Stimulated activated CD8-positive, alpha-beta memory T cell treated with anti-CD3 and anti-CD28 coated beads, Interleukin-15, amount 100 ng/mL, for 24 hours (primary cell): ENCODE measurements around the gene TRIM26.
"Not testable (repeated sequence)": the region's sequence is repeated elsewhere in the genome, so short reads cannot be mapped to it uniquely, and the experiment has no call there.

Experiments used
- DNase-seq: peaks from one replicate; pipeline ENCODE4 v3.0.0-alpha.2; 2020; ENCODE audit warnings: low read depth

Gene TRIM26

DNA sequence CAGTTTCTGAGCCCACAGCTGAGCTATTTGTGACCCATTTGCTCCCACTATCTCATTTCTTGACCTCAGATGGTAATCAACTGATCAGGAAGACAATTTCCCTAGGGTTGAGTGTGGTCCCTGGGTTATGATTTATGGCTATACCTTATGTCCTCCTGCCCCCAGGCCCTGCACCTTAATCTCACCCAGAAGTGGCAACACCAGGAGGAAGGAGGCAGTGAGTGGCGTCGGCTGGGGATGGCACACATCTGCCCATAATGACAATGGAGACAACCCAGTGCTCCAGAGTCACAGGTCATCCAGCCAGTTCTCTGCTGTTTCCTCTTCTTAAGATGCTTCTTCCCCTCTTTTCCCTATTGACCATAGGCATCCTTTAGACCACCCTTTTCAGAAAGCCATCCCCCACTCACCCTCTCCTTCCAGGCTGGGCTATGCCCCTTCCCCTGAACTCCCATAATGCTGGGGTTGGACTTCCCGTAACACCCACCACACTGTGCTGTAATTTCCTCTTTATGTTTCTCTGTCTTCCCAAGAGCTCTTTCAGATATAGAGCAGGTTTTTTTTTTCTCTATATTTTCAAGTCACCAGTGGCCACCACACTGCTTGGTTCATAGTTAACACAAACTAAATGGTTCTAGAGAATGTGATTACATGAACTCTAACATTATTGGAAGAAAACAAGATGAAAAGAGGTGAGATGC is 60.1 kb downstream of the TRIM26 start:
- no peak for DNase-seq

GRCh38 chr6:30152016-30152673 is 61.1 kb downstream of the TRIM26 start:
- no peak for DNase-seq

- DNase-seq = no peak
Measured at GRCh38 chr6:30151580-30151979, 61.6 kb downstream of the TRIM26 start.

DNA sequence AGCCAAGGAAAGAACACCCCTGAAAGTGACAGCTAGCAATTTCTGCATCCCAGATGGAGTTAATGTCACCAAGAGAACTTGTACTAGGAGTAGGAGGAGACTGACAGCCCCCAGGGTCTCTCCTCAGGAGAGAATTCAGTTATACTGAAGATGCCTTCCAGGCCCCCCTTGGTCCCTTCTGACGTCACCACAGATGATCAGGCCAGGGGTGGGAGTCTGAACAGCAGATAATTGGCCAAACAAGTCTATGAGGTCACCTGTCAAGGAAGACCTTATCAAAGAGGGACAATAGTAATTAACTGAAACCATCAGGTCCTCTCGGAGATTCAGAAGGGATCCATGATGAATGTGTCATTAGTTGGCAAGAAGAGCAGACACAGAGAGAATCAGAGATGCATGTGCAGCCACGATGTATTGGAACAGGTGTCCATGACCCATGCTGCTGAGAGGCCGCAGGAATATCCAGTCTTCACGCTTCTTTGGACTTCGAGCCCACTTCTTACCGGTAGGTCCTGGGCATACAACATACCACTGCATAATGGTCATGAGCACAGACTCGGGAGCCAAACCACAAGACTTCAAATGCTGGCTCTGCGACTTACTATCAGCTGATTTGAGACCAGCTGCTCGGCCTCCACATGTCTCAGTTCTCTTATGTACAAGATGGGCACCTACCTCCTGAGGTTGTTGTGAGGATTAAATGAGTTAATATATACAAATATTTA is 62.4 kb downstream of the TRIM26 start:
- DNase-seq = no peak

GRCh38 chr6:30149858-30150550 is 63.2 kb downstream of the TRIM26 start:
- no peak for DNase-seq

GRCh38 chr6:30149234-30149633 is 64.0 kb downstream of the TRIM26 start:
- no peak for DNase-seq

- DNase-seq = no peak
Measured at GRCh38 chr6:30147096-30147495, 66.1 kb downstream of the TRIM26 start.

DNA sequence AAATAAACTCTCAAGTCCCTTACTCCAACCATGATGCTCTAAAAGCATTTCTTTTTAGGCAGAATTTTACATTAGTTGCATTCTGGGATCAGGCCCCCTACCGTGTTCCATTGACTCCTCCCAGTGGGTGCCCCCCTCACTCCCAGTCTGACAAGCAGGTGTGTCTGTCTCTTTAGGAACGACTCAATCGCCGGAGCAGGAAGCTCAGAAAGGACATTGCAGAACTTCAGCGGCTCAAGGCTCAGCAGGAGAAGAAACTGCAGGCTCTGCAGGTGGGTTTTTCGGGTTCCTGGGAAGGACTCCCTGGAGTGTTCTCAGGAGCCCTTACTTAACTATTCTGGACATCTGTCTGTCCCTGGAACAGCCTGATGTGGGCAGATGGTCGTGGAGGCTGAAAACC is 67.4 kb downstream of the TRIM26 start:
- DNase-seq = no peak

GRCh38 chr6:30144811-30145210 is 68.4 kb downstream of the TRIM26 start:
- DNase-seq = no peak

DNA sequence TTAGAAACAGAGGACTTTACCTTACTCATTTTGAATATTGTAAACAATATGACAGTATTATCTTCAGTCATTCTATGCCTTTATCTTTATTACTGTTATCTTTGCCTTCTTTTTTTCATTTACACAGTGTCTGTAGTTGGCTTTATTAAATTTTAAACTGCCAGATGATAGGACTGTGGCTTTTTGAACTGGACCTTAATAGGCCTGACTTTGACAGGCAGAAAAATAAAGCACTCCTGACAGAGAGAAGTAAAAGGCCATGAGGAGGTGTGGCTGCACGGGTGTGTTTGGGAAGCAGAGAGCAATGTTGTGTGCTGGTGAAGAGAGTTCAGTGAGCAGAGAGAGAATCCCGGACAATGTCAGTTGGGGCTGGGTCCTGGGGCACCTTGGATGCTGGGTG is 69.4 kb downstream of the TRIM26 start:
- DNase-seq = no peak

DNA sequence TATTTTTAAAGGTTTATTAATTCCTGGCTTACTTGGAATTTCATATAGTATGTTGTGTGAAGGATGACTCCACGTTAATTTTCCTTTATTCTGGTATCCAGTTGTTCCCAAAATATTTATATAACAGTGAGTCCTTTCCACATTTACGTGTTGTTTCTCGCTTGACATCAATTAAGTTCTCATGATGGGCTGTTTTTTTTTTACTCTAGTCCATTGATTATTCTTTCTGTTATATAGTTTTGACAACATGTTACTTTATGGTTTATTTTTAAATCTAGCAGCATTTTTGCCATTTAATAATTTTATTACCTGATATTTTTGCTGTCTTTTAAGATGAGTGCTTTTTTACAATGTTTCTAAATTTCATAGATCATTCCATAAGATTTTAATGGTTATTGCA is 70.5 kb downstream of the TRIM26 start:
- DNase-seq = no peak

DNA sequence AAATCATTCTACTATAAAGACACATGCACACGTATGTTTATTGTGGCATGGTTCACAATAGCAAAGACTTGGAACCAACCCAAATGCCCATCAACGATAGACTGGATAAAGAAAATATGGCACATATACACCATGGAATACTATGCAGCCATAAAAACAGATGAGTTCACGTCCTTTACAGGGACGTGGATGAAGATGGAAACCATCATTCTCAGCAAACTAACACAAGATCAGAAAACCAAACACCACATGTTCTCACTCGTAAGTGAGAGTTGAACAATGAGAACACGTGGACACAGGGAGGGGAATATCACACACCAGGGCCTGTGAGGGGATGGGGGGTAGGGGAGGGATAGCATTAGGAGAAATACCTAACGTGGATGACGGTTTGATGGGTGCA is 73.0 kb downstream of the TRIM26 start:
- DNase-seq = not testable (repeated sequence)

GRCh38 chr6:30136570-30137286 is 76.5 kb downstream of the TRIM26 start:
- DNase-seq = no peak

DNA sequence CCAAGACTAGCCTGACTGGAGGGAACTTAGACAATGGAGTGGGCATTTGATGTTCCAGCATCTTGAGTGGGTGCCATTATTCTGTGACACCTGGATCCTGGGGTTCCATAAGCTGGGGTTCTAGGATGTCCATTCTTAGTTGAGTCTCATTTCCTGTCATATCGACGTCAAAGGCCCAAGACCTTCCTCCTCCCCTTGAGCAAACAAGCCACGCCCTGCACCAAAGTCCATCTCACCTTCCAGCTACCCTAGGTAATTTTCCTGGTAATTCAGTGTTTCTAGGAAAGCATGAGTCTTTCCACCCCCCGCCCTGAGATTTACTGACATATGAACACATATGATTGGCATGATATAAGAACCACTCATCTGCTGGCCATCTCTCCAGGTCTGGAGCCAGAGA is 77.4 kb downstream of the TRIM26 start, which contains the start of gene TRIM40:
TRIM40 (plus strand) TSS at position 384 of the 400 bp plus-strand sequence. CDS start 897 bp downstream, outside the sequence.
- no peak for DNase-seq

- no peak for DNase-seq
Measured at GRCh38 chr6:30135147-30135546, 78.1 kb downstream of the TRIM26 start.
